ENCODE measurements around the gene TP53. TPM values are rescaled to one million over a fixed set of nuclear protein-coding genes. Genes with fewer than 3 reads are reported as not detected.
"Not testable (repeated sequence)": the region's sequence is repeated elsewhere in the genome, so short reads cannot be mapped to it uniquely, and the experiment has no call there.

TP53 gene
- total RNA-seq, 2 experiments from 2014 or later: 154 to 182 TPM

DNA sequence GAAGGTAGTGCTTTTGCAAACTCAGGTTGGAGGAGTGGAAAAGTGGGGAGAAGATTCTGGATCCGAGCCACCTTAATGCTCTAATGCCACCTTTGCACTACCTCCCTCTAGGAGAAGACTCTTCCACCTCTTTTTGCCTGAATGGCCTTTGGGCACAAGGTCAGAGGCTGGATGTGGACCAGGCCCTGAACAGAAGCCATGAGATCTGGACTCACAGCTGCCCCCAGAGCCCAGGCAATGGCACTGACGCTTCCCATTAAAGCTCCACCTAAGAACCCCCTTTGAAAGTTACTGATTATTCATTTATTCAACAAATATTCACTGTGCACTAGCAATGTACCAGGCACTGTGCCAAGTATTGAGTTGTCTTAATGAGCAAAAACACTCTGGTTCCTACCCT, 54.2 kb downstream of the TP53 start:
- POLR2A ChIA-PET: no interaction called here
- no peaks in the 10 kb centered on the region for H3K27me3 Mint-ChIP-seq
- no peak overlapping the region for H3K27ac Mint-ChIP-seq

DNA sequence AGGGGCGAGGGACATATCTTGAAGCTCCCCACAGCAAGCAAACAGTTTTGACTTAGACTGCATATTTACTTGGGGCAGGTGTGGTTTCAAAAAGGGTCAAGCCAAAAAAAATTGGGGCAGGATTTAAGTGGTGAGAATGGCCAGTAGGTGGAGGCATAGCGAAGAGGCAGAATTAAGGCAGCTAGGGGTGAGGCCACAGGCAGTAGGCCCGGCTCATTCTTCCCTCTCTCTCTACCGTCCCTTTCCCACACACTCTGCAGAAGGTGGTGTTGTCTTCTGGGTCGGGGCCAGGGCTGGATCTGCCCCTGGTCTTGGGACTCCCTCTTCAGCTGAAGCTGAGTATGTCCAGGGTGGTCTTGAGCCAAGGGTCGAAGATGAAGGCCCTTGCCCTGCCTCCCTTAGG, 54.8 kb downstream of the TP53 start:
- POLR2A ChIA-PET: no interaction called here
- Mint-ChIP-seq H3K4me3 (no peak overlapping the region), H3K9me3 (no peaks in the 10 kb centered on the region), H3K27ac (no peak overlapping the region), H3K36me3 (ENCODE audit: low read depth) (no peaks in the 10 kb centered on the region), H3K4me1 (peaks cover 5% of the 10 kb centered on the region), H3K27me3 (no peaks in the 10 kb centered on the region)
- peak; percentile 50 for DNase-seq
- CTCF ChIA-PET: interaction anchor here (0.5 to 4.7 kb wide), 7 partner anchors 9 to 279 kb away, joined by 3 to 33 read pairs (median 3); partner anchors contain the start of genes SOX15, TP53 and WRAP53

More for the DNA sequence above, 54.2 kb downstream of the TP53 start:
- Mint-ChIP-seq H3K9me3 (no peaks in the 10 kb centered on the region), H3K4me1 (peaks cover 2% of the 10 kb centered on the region), H3K36me3 (ENCODE audit: low read depth) (no peaks in the 10 kb centered on the region), H3K4me3 (no peak overlapping the region)
- CTCF ChIA-PET: interaction anchor here (0.5 to 4.7 kb wide), 6 partner anchors 8 to 279 kb away, joined by 3 to 33 read pairs (median 4); partner anchors contain the start of genes TP53 and WRAP53
- DNase-seq: no peak

DNA sequence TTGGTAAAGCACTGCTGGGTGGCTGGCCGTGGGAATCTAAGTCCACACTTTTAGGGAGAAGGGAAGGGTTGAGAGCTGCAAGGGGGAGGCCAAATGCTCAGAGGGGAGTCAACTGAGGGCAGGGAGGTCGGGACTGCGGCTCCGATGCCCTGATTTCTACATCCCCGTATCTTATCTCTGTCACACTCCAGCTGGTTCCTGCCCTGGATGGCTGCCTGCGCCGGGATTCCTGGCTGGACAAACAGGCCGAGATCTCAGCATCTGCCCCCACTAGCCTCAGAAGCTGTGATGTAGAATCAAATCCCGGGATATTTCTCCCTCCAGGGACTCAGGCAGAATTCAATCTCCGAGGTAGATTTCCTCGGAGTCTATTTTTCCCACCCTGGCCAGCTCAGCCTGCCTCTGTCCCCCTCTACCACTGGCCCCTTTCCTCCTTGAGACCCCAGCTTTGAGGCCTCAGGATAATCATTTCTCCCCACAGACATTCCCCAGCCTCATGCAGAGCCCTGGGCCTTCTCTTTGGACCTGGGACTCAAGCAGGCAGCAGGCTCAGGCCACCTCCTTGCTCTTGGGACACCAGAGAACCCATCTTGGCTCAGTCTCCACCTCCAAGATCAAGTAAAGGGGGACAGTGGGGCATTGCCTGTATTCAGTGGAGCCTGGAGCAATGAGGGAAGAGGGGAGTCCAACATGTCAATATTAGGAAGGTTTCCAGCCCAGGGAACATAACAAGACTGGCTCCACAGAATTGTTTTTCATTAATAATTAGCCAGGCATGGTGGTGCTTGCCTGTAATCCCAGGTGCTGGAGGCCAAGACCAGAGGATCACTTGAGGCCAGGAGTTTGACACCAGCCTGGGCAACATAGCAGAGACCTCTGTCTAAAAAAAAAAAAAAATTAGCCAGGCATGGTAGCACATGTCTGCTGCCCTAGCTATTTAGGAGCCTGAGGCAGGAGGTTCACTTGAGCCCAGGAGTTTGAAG, 55.6 kb downstream of the TP53 start:
- ChIA-PET POLR2A (no interaction called here), CTCF (interaction anchor here (0.6 to 4.7 kb wide), 7 partner anchors 10 to 326 kb away, joined by 3 to 33 read pairs (median 3); partner anchors contain the start of genes SOX15, TP53 and WRAP53)
- no peak overlapping the region for H3K4me3 Mint-ChIP-seq
- no peaks in the 10 kb centered on the region for H3K9me3 Mint-ChIP-seq
- H3K27me3 Mint-ChIP-seq: no peaks in the 10 kb centered on the region
- no peak overlapping the region for H3K27ac Mint-ChIP-seq
- peaks cover 10% of the 10 kb centered on the region for H3K4me1 Mint-ChIP-seq
- no peak for DNase-seq
- no peaks in the 10 kb centered on the region for H3K36me3 Mint-ChIP-seq (ENCODE audit: low read depth)

DNA sequence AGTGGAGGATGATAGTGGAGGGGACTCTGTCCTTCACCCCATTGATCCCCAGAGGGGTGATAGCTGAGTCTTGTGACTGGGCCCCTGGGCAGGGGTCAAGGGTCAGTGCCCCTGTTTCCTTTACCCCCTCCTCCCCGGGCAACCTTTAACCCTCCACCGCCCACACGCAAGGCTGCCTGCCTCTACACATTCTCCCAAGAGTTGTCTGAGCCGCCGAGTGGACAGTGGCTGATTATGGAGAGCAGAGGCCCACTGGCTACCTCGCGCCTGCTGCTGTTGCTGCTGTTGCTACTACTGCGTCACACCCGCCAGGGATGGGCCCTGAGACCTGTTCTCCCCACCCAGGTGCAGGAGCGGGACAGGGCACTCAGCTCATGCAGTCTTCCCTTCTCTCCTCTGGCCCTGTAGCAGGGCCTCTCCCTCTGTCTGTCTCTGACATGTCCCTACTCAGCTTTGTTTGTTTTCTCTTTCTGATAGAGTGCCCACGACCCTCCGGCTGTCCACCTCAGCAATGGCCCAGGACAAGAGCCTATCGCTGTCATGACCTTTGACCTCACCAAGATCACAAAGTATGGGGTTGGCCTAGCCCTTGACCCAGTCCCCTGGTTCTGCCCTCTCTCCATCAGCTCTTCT, 57.2 kb downstream of the TP53 start, which contains the start of gene SHBG:
SHBG (plus strand) TSS at position 197 of the 633 bp plus-strand sequence; CDS start at position 235, 38 bp downstream.
- Mint-ChIP-seq H3K36me3 (ENCODE audit: low read depth) (peaks cover 4% of the 10 kb centered on the region), H3K27ac (no peak within 1 kb of the TSS), H3K9me3 (no peaks in the 10 kb centered on the region), H3K4me3 (no peak within 1 kb of the TSS), H3K4me1 (peaks cover 16% of the 10 kb centered on the region), H3K27me3 (no peaks in the 10 kb centered on the region)
- DNase-seq: no peak
- CTCF ChIA-PET: interaction anchor here (0.7 kb wide), 2 partner anchors 21 to 41 kb away, joined by 3 read pairs; partner anchors contain the start of gene ATP1B2
- POLR2A ChIA-PET: no interaction called here

DNA sequence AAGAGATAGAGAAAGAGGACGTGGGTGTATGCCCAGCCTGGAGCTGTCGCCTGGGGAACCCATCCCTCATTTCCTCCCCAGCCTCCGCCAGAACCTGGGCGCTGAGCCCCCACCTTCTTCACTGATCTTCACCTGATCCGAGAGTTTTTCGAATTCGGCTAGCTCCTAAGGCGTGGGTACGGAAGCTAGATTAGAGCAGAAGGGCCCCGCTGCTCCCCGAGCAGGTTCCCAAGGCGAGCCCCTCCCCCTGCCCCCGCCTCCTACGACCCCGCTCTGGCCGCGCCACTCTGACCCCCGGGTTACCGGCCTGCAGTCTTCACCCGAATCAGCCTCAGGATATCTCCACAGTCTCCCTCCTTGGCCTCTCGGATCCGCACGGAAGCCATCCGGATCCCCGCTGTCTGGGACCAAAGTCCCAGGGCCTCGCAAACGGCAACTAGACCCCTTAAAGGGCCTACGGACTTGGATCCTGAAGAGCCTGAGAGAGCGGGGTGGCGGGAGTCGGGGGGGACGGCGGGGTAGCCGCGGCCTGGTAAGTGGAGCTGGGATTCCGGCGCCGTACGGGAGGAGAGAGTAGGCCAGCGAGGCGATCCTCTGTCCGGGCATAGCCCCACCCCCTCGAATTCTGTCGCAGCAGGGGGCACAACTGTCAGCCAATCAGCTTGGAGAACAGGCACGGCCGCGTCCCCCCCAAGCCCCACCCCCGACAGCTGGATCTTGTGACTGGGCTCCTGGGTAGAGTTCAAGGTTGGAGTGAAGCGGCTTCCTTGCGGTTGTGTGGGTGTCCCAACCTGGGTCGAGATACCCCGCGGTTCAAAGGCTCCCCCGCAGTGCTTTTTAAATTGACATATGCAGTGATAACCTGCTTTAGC, 59.8 kb downstream of the TP53 start, which contains the start of gene SAT2:
SAT2 (minus strand) TSS at position 572 of the 872 bp plus-strand sequence; CDS start at position 386, 186 bp downstream.
- peaks cover 4% of the 10 kb centered on the region for H3K36me3 Mint-ChIP-seq (ENCODE audit: low read depth)
- ChIA-PET POLR2A (interaction anchor here (0.8 to 1.2 kb wide), 3 partner anchors 59 to 288 kb away, joined by 3 to 4 read pairs (median 3); partner anchors contain the start of gene TP53), CTCF (interaction anchor here (1.3 to 2.4 kb wide), 8 partner anchors 8 to 60 kb away, joined by 3 to 18 read pairs (median 5); partner anchors contain the start of genes ATP1B2, FXR2, SOX15 and TP53)
- no peaks in the 10 kb centered on the region for H3K9me3 Mint-ChIP-seq
- peak; percentile 87 for DNase-seq
- no peaks in the 10 kb centered on the region for H3K27me3 Mint-ChIP-seq
- H3K4me3 Mint-ChIP-seq: peak within 1 kb of the TSS; percentile 91
- H3K27ac Mint-ChIP-seq: peak within 1 kb of the TSS; percentile 85
- peaks cover 16% of the 10 kb centered on the region for H3K4me1 Mint-ChIP-seq

DNA sequence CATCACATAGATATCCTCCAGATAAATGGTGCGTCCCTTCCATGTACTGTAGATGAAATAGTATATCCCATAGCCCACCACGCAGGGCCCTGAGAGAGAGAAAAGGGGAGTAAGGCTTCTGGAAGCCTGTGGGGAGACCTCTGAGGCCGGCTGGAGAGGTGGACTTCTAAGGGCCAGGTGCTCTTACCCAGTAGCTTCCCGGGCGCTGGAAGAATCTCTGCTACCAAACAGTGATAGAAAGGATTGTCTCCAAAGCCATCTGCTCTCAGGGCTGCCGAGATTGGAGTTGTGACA, 60.4 kb downstream of the TP53 start:
- no peaks in the 10 kb centered on the region for H3K9me3 Mint-ChIP-seq
- peak overlapping the region; percentile 85 for H3K27ac Mint-ChIP-seq
- peak overlapping the region; percentile 91 for H3K4me3 Mint-ChIP-seq
- peaks cover 4% of the 10 kb centered on the region for H3K36me3 Mint-ChIP-seq (ENCODE audit: low read depth)
- ChIA-PET CTCF (interaction anchor here (1.3 to 2.4 kb wide), 7 partner anchors 9 to 61 kb away, joined by 3 to 18 read pairs (median 5); partner anchors contain the start of genes ATP1B2, FXR2, SOX15 and TP53), POLR2A (no interaction called here)
- H3K27me3 Mint-ChIP-seq: no peaks in the 10 kb centered on the region
- DNase-seq: no peak
- H3K4me1 Mint-ChIP-seq: peaks cover 14% of the 10 kb centered on the region

DNA sequence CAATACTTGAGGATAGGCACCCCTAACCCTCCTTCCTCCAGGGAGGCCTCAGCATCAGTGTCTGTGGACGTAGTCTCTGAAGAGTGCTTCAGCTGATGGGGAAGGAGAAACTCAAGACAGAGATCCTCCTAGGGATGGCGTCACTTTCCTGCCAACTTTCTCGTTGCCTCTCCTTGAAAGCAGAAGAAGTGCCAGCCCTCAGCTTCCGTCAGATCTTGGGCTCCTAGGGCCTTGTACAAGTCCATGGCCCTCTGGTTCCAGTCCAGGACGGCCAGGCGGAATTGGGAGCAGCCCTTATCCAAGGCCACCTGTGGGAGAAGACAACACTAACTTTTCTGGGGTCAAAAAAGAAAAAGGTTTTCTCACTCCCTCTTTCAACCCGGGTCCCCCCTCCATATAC, 61.0 kb downstream of the TP53 start:
- peak overlapping the region; percentile 91 for H3K4me3 Mint-ChIP-seq
- no peaks in the 10 kb centered on the region for H3K9me3 Mint-ChIP-seq
- no peak for DNase-seq
- peaks cover 4% of the 10 kb centered on the region for H3K36me3 Mint-ChIP-seq (ENCODE audit: low read depth)
- ChIA-PET CTCF (interaction anchor here (1.3 to 2.4 kb wide), 3 partner anchors 11 to 62 kb away, joined by 3 to 18 read pairs (median 12); partner anchors contain the start of genes FXR2, TP53 and WRAP53), POLR2A (no interaction called here)
- H3K4me1 Mint-ChIP-seq: peaks cover 14% of the 10 kb centered on the region
- no peaks in the 10 kb centered on the region for H3K27me3 Mint-ChIP-seq
- peak overlapping the region; percentile 46 for H3K27ac Mint-ChIP-seq

DNA sequence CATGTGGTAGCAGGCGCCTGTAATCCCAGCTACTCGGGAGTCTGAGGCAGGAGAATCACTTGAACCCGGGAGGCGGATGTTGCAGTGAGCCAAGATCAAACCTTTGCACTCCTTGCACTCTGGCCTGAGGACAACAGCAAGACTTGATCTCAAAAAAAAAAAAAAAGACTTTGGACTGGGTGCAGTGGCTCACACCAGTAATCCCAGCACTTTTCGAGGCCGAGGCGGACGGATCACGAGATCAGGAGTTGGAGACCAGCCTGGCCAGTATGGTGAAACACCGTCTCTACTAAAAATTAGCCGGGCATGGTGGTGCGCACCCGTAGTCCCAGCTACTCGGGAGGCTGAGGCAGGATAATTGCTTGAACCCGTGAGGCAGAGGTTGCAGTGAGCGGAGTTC, 61.5 kb downstream of the TP53 start:
- H3K27me3 Mint-ChIP-seq; DNase-seq; H3K27ac Mint-ChIP-seq; H3K36me3 Mint-ChIP-seq (ENCODE audit: low read depth); H3K4me3 Mint-ChIP-seq; H3K9me3 Mint-ChIP-seq: not testable (repeated sequence)
- peaks cover 14% of the 10 kb centered on the region for H3K4me1 Mint-ChIP-seq
- ChIA-PET CTCF (interaction anchor here (1.3 to 1.5 kb wide), 2 partner anchors 14 to 62 kb away, joined by 3 to 5 read pairs; partner anchors contain the start of gene WRAP53), POLR2A (interaction anchor here (0.6 kb wide), 1 partner anchor 16 kb away, joined by 3 read pairs; no protein-coding TSS in a partner anchor)

DNA sequence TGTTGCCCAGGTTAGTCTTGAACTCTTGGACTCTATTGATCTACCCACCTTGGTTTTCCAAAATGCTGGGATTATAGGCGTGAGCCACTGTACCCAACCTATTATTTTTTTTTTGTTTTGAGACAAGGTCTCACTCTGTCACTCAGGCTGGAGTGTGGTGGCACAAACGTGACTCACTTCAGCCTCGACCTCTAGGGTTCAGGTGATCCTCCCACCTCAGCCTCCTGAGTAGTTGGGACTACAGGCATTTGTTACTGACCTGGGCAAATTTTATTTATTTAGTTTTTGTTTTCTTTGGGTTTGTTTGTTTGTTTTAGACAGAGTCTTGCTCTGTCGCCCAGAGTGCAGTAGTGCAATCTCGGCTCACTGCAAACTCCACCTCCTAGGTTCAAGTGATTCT, 63.6 kb downstream of the TP53 start:
- Mint-ChIP-seq H3K4me3 (no peak overlapping the region), H3K9me3 (no peaks in the 10 kb centered on the region), H3K27ac (no peak overlapping the region), H3K27me3 (no peaks in the 10 kb centered on the region), H3K36me3 (ENCODE audit: low read depth) (peaks cover 4% of the 10 kb centered on the region), H3K4me1 (peaks cover 14% of the 10 kb centered on the region)
- ChIA-PET POLR2A (no interaction called here), CTCF (interaction anchor here (0.8 to 1.6 kb wide), 2 partner anchors 35 to 64 kb away, joined by 4 read pairs; no protein-coding TSS in a partner anchor)
- no peak for DNase-seq

DNA sequence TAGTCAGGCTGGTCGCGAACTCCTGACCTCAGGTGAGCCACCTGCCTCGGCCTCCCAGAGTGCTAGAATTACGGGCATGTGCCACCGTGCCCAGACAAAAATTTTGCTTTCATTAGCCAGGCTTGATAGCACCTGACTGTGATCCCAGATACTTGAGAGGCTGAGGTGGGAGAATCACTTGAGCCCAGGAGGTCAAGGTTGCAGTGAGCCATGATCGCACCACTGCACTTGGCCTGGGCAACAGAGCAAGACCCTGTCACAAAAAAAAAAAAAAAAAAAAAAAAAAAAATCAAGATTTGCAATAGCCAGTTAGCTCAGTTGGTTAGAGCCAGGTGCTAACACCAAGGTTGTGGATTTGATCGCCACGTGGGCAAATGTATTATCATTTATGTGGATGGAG, 66.5 kb downstream of the TP53 start:
- H3K27me3 Mint-ChIP-seq: no peaks in the 10 kb centered on the region
- ChIA-PET CTCF (interaction anchor here (0.7 to 1.1 kb wide), 4 partner anchors 9 to 67 kb away, joined by 3 read pairs; no protein-coding TSS in a partner anchor), POLR2A (interaction anchor here (0.6 kb wide), 1 partner anchor 321 kb away, joined by 7 read pairs; no protein-coding TSS in a partner anchor)
- H3K4me1 Mint-ChIP-seq: no peaks in the 10 kb centered on the region
- no peaks in the 10 kb centered on the region for H3K9me3 Mint-ChIP-seq
- no peak overlapping the region for H3K4me3 Mint-ChIP-seq
- no peak overlapping the region for H3K27ac Mint-ChIP-seq
- no peak for DNase-seq
- H3K36me3 Mint-ChIP-seq (ENCODE audit: low read depth): no peaks in the 10 kb centered on the region

DNA sequence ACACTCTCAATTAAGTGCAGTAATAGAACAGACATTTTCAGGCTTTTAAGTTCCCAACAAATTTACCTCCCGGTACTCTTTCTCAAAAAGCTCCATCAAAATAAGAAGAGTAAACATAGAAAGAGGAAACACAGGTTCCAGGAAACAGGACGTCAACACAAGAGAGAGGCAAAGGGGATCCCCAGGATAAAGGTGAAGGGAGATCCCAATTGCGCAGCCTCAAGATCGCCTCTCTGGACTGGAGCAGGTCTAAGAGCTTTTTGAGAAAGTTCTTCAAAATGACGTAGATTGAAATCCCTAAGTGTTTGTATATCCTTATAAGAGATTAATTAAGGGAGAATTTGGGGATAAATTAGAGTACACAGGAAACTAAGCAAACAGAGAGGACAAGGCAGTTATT, 68.7 kb downstream of the TP53 start:
- H3K27ac Mint-ChIP-seq: no peak overlapping the region

More for the DNA sequence above, 68.7 kb downstream of the TP53 start:
- peaks cover 6% of the 10 kb centered on the region for H3K4me1 Mint-ChIP-seq
- no peak for DNase-seq
- CTCF ChIA-PET: interaction anchor here (1.0 to 1.1 kb wide), 2 partner anchors 9 to 49 kb away, joined by 3 to 5 read pairs; partner anchors contain the start of gene SAT2
- no peak overlapping the region for H3K4me3 Mint-ChIP-seq
- no peaks in the 10 kb centered on the region for H3K9me3 Mint-ChIP-seq
- POLR2A ChIA-PET: no interaction called here
- no peaks in the 10 kb centered on the region for H3K36me3 Mint-ChIP-seq (ENCODE audit: low read depth)
- H3K27me3 Mint-ChIP-seq: no peaks in the 10 kb centered on the region
